Epithelial cell of prostate (primary cell): ENCODE results near the gene ASB12.
"Not testable (repeated sequence)": the region's sequence is repeated elsewhere in the genome, so short reads cannot be mapped to it uniquely, and the experiment has no call there.

ENCODE experiments used
- DNase-seq: peaks from one replicate; pipeline ENCODE4 v3.0.0-alpha.2; 2011; ENCODE audit warnings: low read depth, low spot score
- H3K27ac ChIP-seq: fragments of 450-650 bp; 2 replicates; pipeline ENCODE4 v1.5.1; 2017; ENCODE audit warnings: mild to moderate bottlenecking

ASB12 gene, protein sequence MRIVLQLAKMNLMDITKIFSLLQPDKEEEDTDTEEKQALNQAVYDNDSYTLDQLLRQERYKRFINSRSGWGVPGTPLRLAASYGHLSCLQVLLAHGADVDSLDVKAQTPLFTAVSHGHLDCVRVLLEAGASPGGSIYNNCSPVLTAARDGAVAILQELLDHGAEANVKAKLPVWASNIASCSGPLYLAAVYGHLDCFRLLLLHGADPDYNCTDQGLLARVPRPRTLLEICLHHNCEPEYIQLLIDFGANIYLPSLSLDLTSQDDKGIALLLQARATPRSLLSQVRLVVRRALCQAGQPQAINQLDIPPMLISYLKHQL

DNA sequence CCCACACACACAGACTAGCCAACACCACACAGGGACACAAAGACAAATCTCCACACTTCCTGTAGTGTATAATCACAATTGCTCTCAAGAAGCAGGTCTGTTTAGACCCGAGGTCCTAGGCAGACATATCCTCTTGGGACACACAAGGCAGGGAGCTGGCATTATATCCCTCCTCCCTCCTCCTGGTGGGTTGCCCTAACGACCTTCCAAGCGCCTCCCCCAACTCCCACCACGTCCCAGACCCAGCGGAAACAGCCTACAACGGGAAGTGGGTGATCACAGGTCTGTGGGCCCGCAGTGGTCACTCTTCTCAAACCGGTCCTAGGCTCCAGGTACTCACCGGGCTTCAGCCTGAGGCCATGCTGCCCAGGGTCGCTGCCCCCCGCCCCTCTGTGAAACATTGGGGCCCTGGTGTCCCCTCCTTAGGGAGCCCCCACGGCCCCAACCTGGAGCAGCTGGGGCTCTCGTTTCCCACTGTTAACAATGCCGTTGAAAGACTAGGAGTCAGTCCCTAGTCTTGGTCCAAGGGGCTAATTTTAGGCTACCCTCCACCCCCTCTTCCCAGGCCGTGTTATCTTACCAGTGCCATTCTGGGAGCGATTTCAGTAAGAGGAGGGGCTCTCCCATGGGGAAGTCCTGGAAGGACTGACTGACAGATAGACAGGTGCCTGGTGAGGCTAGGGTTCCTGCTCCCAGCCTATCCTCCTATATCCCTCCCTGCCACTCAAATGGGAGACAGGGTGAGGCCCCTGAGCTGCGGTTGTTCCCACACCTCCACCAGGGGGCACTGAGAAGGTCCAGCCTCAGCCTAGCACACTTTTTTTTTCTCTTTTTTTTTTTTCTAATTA lies at the start of gene ASB12:
ASB12 (minus strand) TSS at position 485 of the 848 bp plus-strand sequence. CDS start 4,957 bp downstream, outside the sequence.
- no peak within 1 kb of the TSS for H3K27ac ChIP-seq
- no peak for DNase-seq

DNA sequence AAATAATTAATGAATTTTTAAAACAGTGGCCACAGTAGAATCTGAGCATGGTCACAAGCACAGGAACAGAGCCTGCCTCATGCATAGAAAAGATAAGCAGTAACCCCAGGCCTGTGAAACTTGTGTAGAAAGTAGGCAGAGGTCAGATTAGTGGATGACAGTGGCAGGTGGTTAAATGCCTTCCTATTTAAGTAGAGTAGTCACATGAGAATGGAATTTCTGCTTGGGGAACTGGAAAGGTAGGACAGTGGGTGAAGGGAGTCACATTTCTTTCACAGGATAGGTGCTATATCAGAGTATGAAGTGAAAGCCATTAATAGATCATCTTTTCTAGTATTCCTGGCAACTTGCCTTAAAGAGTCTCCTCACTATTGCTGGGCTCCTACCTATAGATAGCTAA lies 34.9 kb upstream of the ASB12 start:
- no peak overlapping the region for H3K27ac ChIP-seq
- DNase-seq: no peak

DNA sequence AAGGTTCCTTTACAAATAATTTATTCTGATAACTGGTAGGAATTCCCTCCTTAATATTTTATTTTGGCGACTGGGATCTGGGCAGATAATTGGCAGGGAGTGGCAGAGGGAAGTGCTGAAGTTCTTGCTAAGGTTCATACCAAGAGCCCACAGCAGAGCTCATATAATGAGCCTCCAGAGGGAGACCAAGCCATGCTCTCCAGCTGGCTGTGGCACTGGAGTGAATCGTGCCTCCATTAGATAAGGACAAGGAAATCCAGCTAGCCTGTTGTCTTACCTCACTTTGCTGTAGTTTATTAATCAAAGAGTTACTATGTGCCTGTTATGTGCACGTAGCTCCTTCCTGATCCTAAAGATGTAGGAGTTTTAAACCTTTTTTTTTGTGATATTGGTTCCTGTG lies 1.3 kb downstream of the ASB12 start:
- DNase-seq: no peak
- no peak overlapping the region for H3K27ac ChIP-seq

DNA sequence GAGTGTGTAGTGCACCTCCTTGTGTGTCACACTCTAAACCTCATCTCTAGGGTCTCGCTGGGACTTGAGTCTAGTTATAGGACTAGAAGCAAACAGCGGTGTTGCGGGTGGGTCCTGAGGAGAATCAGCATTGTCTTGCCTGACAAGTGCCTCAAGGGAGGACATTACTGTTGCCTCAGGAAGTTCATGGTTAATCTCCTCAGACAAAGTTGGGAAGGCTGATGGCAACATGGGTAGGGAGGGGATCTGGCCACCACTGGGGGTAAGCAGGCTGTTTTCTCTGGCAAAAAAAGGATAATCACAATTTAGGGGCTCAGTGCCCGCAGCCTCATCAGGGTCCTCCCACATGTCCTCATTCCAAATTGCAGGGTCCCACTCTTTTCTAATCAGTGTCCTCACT lies 12.4 kb downstream of the ASB12 start:
- DNase-seq: no peak
- no peak overlapping the region for H3K27ac ChIP-seq

DNA sequence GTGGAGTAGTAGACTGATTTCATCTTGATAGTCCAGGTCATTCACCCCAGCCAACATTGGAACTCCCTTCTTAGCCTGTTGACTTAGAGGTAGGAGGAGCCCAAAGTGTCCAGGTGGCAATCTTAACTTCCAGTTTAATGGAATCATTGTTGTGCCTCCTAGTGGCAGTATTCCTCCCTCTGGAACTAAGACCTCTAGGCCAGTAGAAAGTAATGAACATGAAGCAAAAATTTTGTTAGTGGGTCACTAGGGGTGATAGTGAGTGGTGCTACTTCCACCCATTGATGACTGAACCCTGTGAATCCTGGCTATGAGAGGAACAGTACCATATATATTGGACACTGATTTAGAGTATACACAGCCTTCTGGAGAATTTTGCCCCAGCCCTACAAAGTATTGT lies 16.4 kb downstream of the ASB12 start:
- DNase-seq, H3K27ac ChIP-seq: not testable (repeated sequence)

DNA sequence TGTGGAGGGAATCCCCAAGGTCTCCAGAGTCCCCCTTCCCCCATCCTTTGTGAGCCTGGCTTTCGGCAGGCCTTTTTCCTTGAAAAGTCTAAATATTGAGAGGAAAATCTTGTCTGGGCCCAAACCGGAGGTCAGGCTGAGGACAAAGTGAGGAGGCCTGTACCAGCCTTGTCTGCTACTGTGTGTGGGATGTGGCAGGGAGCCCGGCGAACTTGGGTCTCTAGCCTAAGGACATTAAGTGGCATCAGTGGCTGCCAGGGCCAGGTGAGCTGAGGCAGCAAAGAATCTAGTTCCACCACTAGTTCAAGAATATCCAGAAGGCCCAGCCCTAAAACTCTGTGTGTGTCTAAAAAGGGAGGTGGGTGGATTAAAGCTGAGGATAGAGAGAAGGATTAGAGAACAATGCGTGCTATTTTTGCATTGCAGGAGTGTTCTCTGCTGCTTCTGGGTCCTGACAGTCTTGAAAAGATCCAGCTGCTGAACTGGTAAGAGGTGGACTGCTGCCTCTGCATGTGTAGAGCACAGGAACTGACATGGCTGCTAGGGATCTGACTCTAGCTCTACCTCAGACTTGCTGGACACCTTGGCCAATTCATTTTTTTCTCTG lies 23.7 kb downstream of the ASB12 start:
- H3K27ac ChIP-seq: peak overlapping the region; percentile 76
- DNase-seq: no peak

DNA sequence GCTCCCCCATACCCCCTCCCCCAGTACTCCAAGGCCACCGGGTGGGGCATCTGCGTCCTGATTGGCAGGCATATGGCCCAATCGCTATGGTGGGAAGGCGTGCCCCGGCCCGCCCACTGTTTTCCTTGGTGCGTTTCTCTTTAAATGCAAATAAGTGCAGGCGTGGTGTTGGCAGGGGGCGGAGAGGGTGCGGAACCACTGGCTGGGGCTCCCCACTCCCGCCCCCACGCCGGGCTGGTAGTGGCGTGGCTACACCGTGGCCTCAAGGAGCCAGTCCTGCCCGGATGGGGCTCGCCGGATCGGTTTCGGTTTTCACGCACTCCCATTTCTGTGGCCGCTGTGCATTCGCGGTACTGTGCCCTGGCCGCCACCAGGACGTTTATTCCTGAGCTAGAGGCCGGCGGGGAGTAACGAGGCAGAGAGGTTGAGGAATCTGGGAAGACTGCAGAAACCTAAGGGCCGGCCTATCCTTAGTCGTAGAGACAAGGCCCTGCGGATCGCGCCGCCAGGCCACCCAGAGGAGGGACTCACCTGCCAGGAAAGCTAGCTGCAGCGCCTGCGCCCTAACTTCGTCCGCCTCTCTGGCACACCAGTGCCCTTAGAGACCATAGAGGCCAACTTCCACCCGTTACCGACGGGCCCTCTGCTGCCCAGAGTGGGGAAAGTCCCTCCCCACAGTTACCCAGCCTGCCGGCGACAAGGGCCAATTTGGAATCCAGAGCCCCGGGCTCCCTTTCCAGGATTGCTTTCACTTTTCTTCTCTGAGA lies 24.5 kb downstream of the ASB12 start:
- DNase-seq: peak; percentile 49
- peak overlapping the region; percentile 76 for H3K27ac ChIP-seq

DNA sequence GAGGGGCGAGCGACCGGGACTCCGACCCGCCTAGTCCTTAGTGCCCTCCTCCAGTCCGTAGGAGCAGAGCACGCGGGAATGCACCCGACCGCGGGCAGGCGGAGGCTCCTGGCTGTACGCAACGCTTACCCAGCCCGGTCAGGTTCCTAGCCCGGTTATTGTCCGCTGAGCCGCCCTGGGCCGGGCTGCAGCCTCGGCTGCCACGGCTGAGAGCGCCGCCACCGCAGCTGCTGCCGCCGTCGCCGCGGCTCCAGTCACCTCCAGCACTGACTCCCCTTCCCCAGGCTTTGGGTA lies 25.0 kb downstream of the ASB12 start, which contains the start of gene AMER1:
AMER1 (minus strand) TSS at position 268 of the 294 bp plus-strand sequence. CDS start 12,422 bp downstream, outside the sequence.
- H3K27ac ChIP-seq: peak within 1 kb of the TSS; percentile 76
- no peak for DNase-seq

DNA sequence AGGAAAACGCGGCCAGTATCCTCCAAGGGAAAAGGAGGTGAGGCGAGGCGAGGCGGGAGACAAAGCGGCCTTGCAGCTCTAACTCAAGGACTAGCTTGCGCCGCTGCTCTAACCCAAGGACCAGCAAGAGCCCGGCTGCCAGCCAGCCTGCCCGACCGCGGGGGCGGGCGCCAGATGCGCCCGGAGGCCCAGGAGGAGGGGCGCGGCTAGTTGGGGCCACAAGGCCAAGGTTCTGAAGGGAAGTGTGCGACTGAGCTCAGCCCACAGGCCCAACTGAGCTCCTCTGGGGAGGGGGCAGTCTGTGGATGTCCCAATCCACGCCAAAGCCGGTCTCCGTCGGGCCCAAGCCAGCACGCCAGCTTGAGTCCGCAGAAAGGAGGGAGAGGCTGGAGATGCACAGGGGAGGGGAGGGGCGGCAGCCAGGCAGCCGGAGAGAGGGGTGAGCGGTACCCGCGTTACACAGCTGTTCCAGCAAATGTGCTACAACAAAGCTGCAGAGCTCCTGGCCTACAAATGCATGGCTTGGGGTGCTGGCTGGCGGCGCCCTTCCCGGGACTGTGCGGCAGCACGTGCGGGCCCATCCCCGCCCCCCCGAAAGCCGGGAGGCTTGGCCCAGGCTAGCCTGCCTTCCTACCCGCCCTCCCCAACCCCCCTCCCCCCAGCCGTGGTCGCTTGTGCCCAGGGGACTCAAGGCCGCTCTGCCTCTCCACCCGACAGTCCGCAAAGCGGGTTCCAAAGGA lies 25.5 kb downstream of the ASB12 start:
- peak overlapping the region; percentile 76 for H3K27ac ChIP-seq
- DNase-seq: no peak

DNA sequence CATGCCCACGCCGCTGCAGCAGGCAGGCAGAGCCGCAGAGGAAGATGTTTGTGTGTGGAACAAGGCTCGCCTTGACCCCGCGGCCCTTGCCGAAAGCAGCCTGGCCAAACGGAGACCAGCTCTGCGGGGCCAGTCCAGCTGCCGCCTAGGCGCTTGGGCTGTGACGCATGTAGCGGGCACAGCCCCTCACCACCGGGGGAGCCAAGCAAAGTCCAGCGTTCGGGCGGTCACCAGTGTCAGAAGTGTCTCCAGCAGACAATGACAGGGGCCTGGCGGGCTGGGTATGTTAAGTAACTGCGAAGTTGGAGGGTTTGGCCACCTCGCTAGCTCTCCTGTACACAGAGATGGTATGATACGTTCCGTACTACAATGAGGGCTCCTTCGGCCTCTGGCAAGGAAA lies 26.2 kb downstream of the ASB12 start:
- DNase-seq: no peak
- no peak overlapping the region for H3K27ac ChIP-seq

DNA sequence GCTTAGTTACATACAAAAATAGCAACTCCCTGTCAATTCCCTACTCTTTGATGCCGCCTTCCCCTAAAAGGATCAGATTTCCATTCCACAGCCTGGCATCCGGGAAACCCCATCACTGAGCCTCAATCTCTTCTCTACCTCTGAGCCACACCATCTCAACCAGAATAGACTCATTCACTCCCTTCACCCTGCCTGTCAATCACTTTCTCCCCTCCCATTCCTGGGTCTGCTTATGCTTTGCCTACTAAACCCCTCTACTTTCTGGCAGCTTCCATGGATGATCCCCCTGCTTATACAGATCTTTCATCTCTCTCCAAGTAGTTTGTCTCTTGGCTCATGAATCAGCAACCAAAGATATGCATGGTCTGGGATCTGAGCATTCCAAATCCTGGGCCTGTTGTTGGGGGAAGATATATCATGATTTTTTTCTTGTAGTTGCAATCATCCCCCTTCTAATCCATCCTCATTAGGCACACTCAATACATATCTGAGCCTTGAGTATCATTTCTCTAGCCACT lies 27.5 kb downstream of the ASB12 start:
- no peak overlapping the region for H3K27ac ChIP-seq
- DNase-seq: no peak

DNA sequence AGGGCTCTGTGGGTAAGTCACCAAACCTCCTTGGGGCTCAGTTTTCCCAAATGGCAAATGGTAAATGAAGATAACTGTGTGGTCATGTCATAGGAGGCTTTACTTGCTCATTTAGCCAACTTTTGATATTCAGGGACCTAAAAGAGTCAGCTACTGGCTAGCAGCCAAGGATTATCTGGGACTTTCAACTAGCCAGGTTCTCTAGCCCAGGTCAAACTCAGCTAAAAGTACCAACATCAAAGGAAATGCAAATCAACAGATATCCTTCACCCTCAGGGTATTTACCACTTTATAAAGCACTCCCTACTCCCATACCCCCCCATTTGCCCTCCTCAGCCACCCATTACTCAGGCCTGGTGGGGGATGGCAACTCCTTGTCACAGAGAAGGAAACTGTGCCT lies 32.4 kb downstream of the ASB12 start:
- H3K27ac ChIP-seq: no peak overlapping the region
- no peak for DNase-seq

DNA sequence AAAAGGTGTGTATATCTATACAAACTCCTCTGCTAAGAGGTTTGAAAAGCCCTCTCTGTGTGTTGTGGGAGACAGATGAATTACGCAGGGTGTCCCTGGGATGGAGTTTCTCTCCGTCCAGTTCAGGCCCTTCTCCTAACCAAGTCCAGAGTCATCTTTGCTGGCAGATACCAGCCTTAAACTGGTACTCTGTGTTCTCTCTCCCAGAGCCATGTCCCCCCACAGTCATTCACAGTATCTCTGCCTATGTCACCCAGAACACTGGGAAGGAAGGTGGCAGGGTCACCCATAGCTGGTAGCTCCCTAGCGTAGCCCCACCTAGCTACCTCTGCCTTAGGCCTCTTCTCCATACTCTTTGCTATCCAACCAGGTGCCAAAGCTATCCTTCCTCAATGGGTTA lies 33.8 kb downstream of the ASB12 start:
- no peak for DNase-seq
- no peak overlapping the region for H3K27ac ChIP-seq

DNA sequence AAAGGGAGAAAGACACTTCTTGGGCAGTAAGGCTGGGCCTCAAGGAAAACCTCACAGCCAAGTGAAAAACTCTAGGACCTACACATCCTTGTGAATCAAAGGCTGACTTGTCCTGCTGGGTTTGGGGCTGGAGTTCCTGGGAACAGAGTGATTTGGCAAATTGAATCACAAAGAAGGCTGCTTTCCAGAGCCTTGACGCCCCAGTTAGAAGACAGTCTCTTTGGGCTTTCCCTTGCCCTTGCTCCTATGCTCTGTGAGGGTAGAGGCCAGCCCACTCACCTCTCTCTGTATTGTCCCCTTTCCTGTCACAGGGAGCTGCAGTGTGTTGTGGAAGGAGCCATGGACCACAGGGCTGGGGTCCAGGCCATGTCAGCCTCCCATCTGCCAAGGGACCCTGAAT lies 34.5 kb downstream of the ASB12 start:
- DNase-seq: no peak
- H3K27ac ChIP-seq: no peak overlapping the region

DNA sequence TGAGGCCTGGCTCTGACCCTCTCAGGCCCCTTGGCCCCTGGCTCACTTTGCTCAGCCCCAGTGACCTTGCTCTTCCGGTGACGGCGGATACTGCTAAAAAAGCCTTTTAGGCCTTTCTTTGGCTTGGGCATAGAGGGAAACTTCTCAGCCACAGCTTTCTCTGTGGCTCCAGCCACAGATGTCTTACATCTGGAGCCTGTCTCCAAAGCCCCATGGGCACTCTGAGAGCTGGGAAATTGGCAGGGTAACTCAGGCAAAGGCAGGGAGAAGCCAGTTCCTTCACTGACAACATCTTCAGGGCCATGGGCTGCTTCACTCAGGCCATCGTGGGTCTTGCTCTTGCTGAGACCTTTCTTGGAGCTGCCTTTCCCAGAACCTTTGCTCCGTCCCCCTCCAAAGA lies 37.7 kb downstream of the ASB12 start:
- H3K27ac ChIP-seq: no peak overlapping the region
- DNase-seq: no peak

DNA sequence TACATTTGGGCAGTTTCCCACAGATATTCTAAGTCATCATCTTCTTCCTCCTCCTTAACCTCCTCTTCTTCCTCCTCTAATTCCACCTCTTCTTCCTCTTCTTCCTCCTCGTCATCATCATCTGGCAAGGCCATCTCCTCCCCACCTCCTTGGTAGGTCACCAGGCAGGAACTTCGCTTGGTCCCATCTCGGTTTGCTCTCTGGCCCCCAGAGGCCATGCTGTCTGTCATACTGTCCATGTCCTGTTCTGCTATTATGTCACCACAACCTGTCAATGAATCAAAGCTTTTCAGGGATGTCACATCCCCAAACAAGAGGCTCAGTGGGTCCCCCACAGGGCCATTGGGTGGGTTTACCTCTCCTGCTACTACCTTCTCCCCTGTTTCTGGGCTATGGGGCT lies 38.4 kb downstream of the ASB12 start:
- DNase-seq: no peak
- no peak overlapping the region for H3K27ac ChIP-seq

DNA sequence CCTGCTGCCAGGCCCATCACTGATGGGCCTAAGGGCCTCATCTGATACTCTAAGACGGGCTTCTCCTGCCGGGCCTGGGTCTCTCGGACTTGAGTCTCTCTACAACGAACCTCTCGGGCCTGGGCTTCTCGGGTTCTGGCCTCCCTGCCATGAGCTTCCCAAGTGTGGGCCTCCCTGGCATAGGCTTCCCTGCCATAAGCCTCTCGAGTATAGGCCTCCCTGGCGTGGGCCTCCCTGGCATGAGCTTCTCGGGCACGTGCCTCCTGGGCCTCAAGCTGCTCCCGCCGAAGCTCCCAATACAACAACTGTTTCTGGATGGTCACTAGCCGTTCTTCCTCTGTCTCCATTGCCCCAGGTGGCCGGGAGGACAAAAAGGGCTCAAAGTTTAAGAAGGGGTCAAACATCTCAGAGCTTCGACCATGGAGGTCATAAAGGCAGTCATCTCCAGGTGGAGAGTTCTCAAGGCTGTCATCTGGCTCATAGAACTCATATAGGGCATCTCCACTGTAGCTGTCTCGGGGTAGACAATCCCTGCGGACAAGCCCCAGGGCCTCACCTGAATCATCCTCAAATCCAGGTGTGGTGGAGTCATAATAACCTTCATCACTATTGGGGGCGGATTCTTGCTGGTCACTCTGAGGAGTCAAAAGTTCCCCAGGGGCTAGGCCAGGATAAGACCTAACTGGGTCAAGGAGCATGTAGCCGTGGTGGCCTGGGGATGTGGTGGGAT lies 39.0 kb downstream of the ASB12 start:
- no peak for DNase-seq
- no peak overlapping the region for H3K27ac ChIP-seq

DNA sequence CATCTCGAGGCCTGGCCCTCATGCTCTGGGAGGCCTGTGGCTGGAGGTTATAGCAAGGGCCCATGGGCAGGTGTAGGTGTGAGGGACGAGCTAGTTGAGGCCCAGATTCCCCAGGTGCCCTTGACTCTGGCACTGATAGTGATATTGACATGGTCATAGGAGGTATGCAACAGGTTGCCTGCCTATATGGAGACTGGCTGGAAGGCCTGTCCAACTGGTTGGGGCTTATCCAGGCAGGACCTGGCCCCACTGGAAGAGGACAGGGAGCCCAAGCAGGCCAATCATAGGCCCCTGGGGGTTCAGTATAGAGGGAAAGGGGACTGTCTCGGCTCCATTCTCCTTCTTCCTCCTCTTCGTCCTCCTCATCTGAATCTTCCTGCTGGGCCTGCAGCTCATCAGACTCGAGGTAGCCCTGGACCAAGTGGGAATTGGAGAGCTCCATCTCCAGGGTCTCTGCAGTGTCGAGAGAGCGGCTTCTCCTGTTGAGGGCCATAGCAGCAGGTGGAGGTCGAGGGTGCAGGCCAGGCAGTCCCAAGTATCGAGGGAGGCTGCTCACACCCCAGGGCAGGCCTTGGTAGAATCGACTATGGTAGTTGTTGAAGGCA lies 40.2 kb downstream of the ASB12 start:
- no peak for DNase-seq
- H3K27ac ChIP-seq: no peak overlapping the region

DNA sequence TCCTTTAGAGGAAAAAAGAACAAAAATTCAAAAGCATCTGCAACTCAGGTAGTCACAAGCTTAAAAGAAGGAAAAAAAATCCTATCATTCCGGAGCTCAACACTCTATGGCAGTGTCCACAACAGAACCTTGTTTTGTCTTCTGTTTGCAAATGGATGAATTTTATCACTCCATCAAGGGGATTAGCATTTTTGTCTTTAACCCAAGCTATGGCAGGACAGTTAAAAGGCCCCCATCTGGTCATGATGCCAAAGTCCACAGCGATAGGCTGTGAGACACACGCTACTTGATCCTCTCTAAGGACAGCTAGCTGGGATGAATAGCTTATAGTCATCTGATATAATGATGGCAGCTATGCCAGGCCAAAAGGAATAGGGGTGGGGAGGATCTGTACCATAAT lies 41.5 kb downstream of the ASB12 start:
- no peak for DNase-seq
- H3K27ac ChIP-seq: no peak overlapping the region
